GM23338 (cell line): ENCODE data around the gene FKBP7.

Experiments used
- CREB1 ChIP-seq: fragments of 250-450 bp; sonication (Bioruptor Pico); IDR thresholded peaks from 2 replicates; pipeline ENCODE4 v1.5.0; 2020; ENCODE audit warnings: low read depth, mild to moderate bottlenecking, moderate library complexity
- CTCF ChIP-seq, 2 experiments: fragments of 200-600 bp in 1 of 2; sonication (generic) in 1 of 2; conservative IDR thresholded peaks; 2 replicates each; pipeline versions ENCODE4 v1.5.1 to v1.6.1; 2016 to 2017; ENCODE audit warnings: antibody characterized with exemption in 2 of 2, low read depth in 2 of 2, mild to moderate bottlenecking in 2 of 2, moderate library complexity in 1 of 2
- ETS1 ChIP-seq: IDR thresholded peaks from 2 replicates; pipeline ENCODE4 v1.6.1; 2016; ENCODE audit warnings: antibody characterized with exemption
- EZH2 ChIP-seq: fragments of 200-600 bp; sonication (generic); IDR thresholded peaks from one replicate; pipeline ENCODE4 v1.8.0; 2017; ENCODE audit warnings: antibody characterized with exemption, mild to moderate bottlenecking, low read depth; ENCODE audit not compliant: unreplicated experiment
- EZH2phosphoT487 ChIP-seq: fragments of 200-600 bp; sonication (generic); IDR thresholded peaks from one replicate; pipeline ENCODE4 v1.8.1; 2018; ENCODE audit warnings: antibody characterized with exemption; ENCODE audit not compliant: unreplicated experiment
- JUNB ChIP-seq: IDR thresholded peaks from one replicate; pipeline ENCODE4 v1.6.1; 2016; ENCODE audit warnings: antibody characterized with exemption; ENCODE audit not compliant: unreplicated experiment
- POLR2AphosphoS5 ChIP-seq: IDR thresholded peaks from 2 replicates; pipeline ENCODE4 v1.6.1; 2016; ENCODE audit warnings: antibody characterized with exemption, low read depth
- REST ChIP-seq: IDR thresholded peaks from one replicate; pipeline ENCODE4 v1.6.1; 2018; ENCODE audit warnings: antibody characterized with exemption; ENCODE audit not compliant: unreplicated experiment
- STAT1 ChIP-seq: IDR thresholded peaks from one replicate; pipeline ENCODE4 v1.6.1; 2016; ENCODE audit warnings: antibody characterized with exemption; ENCODE audit not compliant: unreplicated experiment
- ZNF114 ChIP-seq: fragments of 250-450 bp; sonication (Bioruptor Pico); IDR thresholded peaks from 2 replicates; pipeline ENCODE4 v1.5.0; 2020; ENCODE audit warnings: mild to moderate bottlenecking, moderate library complexity

DNA sequence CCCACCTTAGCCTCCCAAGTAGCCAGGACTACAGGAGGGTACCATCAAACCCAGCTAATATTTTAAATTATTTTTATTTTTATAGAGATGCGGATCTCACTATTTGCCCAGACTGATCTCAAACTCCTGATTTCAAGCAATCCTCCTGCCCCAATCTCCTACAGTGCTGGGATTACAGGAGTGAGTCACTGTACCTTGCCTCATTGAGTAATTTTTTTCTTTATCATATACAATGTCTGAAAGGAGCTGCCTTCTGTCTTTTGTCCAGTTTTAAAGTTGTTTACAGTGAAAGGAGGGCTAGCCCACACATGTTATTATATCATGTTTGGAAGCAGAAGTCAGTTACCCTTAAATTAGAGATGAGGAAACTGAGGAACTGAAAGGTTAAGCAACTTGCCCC is 60.0 kb downstream of the FKBP7 start:
- TF ChIP-seq CTCF (conservative IDR thresholded peaks at IDR 0.05; ENCODE audit: low read depth in 2 of 2) (no peak), ZNF114 (no peak), EZH2 (no peak), EZH2phosphoT487 (no peak), JUNB (no peak), POLR2AphosphoS5 (no peak), REST (no peak), ETS1 (no peak), CREB1 (CRISPR knock-in tag) (no peak), STAT1 (no peak)
